GM12872 (cell line): ENCODE data around the gene CELF5.
A peak's percentile ranks its signal among the peaks of the same experiment; 100 is the strongest.

Experiments used
- TF ChIP-seq, protein P1 (sequence below): IDR thresholded peaks from 3 replicates; pipeline ENCODE4 v1.5.1; 2011; ENCODE audit warnings: low read depth, mild to moderate bottlenecking, low read length, moderate library complexity; ENCODE audit not compliant: insufficient read depth

CELF5 gene

DNA sequence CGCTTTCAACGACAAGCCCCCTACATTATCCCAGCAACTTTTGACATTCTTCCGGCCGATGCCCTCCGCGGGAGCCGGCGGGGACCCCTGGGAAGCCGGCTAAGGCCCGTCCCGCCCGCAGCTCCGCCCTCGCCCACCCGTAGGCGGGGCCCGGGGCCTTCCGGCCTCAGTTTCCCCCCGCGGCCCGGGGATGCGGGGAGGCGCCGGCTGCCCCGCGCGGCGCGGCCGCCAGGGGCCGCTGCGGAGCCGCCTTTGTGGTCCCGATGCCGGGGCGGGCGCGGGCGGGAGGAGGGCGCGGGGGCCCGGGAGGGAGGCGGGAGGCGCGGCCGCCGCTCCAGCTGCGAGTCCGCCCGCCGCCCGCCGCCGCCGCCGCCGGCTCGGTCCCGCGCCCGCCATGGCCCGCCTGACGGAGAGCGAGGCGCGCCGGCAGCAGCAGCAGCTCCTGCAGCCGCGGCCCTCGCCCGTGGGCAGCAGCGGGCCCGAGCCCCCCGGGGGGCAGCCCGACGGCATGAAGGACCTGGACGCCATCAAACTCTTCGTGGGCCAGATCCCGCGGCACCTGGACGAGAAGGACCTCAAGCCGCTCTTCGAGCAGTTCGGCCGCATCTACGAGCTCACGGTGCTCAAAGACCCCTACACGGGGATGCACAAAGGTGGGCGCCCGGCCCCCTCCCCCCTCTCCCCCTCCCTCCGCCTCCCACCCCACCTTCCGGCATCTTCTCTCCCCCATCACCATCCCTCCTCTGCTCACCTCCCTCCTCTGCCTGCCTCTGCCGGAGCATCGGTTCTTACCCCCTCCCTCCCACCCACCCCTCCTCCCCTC lies at the start of gene CELF5:
Gene CELF5 (plus strand): TSS at position 316 of the 823 bp plus-strand sequence. CDS start 79 bp downstream, at position 395.
- TF ChIP-seq, protein P1, sequence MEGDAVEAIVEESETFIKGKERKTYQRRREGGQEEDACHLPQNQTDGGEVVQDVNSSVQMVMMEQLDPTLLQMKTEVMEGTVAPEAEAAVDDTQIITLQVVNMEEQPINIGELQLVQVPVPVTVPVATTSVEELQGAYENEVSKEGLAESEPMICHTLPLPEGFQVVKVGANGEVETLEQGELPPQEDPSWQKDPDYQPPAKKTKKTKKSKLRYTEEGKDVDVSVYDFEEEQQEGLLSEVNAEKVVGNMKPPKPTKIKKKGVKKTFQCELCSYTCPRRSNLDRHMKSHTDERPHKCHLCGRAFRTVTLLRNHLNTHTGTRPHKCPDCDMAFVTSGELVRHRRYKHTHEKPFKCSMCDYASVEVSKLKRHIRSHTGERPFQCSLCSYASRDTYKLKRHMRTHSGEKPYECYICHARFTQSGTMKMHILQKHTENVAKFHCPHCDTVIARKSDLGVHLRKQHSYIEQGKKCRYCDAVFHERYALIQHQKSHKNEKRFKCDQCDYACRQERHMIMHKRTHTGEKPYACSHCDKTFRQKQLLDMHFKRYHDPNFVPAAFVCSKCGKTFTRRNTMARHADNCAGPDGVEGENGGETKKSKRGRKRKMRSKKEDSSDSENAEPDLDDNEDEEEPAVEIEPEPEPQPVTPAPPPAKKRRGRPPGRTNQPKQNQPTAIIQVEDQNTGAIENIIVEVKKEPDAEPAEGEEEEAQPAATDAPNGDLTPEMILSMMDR = peak; percentile 51; the same call in 1 of the 3 replicates

DNA sequence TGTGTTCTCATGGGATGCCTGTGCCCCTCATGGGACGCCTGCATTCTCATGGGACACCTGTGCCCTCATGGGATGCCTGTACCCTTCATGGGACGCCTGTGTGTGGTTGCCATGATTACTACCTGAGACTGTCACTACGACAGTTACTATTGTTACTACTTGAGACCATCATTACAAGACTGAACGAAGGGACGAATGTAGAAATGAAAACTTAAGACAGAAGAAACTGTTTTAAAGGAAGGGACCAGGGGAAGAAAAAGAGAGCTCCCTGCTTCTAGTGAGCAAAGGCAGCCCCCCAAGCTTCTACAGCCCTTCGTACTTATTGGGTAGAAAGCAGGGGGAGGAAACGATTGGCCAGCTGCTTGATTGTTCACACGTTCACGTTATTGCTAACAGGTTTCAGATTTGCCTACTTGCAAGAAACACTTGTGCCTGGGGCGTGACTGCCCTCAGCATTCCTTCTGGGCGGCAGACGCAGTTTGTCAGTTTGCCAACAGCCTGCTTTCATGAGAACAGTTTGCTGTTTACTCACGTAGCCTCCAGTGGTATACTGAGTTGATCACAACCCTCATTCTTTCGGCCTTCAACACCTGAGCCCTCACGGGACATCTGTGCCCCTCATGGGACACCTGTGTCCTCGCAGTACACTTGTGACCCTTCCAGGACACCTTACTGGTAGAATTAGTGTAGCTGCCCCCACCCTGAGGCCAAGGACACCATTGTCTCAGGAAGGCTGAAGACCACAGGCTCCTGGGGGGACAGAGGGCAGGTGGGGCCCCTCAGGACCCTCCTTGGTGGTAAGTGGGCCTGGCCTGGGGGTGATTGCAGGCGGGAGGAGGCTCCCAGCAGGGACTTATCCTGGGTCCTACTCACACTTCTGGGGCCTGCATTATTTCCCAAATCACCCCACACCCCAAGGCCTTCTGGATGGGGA lies 48.4 kb upstream of the CELF5 start:
- TF ChIP-seq, protein P1 = no peak

DNA sequence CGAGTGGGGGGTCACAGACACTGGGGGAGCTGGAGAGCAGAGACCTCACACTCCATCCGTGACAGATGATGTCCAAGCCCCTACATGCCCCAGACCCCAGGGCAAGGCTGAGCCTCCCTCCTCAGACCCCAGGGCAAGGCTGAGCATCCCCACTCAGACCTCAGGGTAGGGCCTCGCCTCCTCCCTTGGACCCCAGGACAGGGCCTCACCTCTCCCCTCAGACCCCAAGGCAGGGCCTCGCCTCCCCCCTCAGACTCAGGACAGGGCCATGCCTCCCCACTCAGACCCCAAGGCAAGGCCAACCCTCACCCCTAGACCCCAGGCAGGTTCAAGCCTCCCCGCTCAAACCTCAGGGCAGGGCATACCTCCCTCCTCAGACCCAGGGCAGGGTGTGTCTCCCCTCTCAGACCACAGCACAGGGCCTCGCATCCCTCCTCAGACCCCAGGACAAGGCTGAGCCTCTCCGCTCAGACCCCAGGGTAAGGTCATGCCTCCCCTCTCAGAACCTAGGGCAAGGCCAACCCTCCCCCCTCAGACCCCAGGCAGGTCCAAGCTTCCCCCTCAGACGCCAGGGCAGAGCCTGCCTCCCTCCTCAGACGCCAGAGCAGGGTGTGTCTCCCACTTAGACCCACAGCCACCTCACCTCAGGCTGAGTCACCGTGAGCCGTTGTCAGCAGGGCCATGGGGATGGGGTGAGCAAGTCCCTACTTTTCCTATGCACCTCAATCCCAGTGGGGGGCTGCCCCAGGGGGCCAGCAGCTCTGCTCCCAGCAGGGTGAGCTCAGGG lies 47.6 kb upstream of the CELF5 start:
- TF ChIP-seq, protein P1 = no peak

DNA sequence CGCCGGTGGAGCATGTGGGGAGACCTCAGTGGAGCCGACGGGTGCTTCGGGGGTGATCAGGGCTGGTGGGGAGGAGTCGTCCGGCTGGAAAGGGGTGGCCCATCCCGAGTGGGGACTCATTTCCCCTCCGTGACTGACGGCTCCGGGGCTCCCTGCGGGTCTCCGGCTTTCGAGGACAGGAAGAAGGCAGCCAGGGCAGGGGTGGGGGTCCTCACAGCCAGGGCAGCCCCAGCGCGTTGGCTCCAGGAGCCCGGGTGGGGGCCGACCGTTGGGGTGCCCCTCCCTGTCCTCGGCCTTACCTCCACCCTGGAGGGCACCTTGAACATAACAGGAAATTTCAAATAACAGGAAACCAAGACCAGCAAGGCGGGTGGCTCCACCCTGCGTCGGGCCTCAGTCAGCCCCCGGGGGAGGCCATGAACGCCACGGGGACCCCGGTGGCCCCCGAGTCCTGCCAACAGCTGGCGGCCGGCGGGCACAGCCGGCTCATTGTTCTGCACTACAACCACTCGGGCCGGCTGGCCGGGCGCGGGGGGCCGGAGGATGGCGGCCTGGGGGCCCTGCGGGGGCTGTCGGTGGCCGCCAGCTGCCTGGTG lies 46.0 kb upstream of the CELF5 start, which contains the start of gene S1PR4:
Gene S1PR4 (plus strand): TSS at position 393 of the 596 bp plus-strand sequence. CDS start 24 bp downstream, at position 417.
- TF ChIP-seq, protein P1 = peak; percentile 35; the same call in 2 of the 3 replicates

DNA sequence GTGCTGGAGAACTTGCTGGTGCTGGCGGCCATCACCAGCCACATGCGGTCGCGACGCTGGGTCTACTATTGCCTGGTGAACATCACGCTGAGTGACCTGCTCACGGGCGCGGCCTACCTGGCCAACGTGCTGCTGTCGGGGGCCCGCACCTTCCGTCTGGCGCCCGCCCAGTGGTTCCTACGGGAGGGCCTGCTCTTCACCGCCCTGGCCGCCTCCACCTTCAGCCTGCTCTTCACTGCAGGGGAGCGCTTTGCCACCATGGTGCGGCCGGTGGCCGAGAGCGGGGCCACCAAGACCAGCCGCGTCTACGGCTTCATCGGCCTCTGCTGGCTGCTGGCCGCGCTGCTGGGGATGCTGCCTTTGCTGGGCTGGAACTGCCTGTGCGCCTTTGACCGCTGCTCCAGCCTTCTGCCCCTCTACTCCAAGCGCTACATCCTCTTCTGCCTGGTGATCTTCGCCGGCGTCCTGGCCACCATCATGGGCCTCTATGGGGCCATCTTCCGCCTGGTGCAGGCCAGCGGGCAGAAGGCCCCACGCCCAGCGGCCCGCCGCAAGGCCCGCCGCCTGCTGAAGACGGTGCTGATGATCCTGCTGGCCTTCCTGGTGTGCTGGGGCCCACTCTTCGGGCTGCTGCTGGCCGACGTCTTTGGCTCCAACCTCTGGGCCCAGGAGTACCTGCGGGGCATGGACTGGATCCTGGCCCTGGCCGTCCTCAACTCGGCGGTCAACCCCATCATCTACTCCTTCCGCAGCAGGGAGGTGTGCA lies 45.3 kb upstream of the CELF5 start:
- TF ChIP-seq, protein P1 = no peak

DNA sequence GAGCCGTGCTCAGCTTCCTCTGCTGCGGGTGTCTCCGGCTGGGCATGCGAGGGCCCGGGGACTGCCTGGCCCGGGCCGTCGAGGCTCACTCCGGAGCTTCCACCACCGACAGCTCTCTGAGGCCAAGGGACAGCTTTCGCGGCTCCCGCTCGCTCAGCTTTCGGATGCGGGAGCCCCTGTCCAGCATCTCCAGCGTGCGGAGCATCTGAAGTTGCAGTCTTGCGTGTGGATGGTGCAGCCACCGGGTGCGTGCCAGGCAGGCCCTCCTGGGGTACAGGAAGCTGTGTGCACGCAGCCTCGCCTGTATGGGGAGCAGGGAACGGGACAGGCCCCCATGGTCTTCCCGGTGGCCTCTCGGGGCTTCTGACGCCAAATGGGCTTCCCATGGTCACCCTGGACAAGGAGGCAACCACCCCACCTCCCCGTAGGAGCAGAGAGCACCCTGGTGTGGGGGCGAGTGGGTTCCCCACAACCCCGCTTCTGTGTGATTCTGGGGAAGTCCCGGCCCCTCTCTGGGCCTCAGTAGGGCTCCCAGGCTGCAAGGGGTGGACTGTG lies 44.6 kb upstream of the CELF5 start:
- TF ChIP-seq, protein P1 = no peak
